BJ (cell line): ENCODE measurements around the gene PGLYRP4. TPM values are rescaled to one million over a fixed set of nuclear protein-coding genes. Genes with fewer than 3 reads are reported as not detected.

ENCODE experiments used
- CTCF ChIA-PET: fragments of 350-600 bp; formaldehyde crosslinking; extraction: SDS; loops from one replicate; lab custom pipeline; 2021; ENCODE audit warnings: antibody characterized with exemption, inconsistent platforms; lab: Yijun Ruan, JAX
- POLR2A ChIA-PET: fragments of 300-600 bp; sonication (Branson Sonifier 250); formaldehyde crosslinking; extraction: SDS; loops from one replicate; lab custom pipeline; 2021; ENCODE audit warnings: antibody characterized with exemption; lab: Charles Lee
- DNase-seq: peaks from one replicate; pipeline ENCODE4 v3.0.0-alpha.2; 2011; ENCODE audit warnings: low read depth
- H3K27me3 ChIP-seq: 2 replicates; pipeline ENCODE4 v1.6.0; 2011; ENCODE audit warnings: low read length; ENCODE audit not compliant: control insufficient read depth, insufficient read depth
- H3K36me3 ChIP-seq: 2 replicates; pipeline ENCODE4 v1.5.1; 2011; ENCODE audit warnings: low read length; ENCODE audit not compliant: control insufficient read depth, insufficient read depth
- H3K4me3 ChIP-seq: 2 replicates; pipeline ENCODE4 v1.5.1; 2011; ENCODE audit warnings: low read depth, mild to moderate bottlenecking, control low read depth, low read length
- polyA plus RNA-seq: library from polyadenylated mRNA; depleted of rRNA; stranded (reverse); fragments of >200 nt; gene quantifications from 2 replicates; pipeline ENCODE4 v1.2.3, GENCODE V29; 2011
- TF ChIP-seq, protein P1 (sequence below): IDR thresholded peaks from 2 replicates; pipeline ENCODE4 v1.5.1; 2011; ENCODE audit warnings: low read depth, mild to moderate bottlenecking, control low read depth, inconsistent platforms, low read length, moderate library complexity; ENCODE audit not compliant: insufficient read depth

PGLYRP4 gene
- polyA plus RNA-seq, 1 experiment, result not detected

DNA sequence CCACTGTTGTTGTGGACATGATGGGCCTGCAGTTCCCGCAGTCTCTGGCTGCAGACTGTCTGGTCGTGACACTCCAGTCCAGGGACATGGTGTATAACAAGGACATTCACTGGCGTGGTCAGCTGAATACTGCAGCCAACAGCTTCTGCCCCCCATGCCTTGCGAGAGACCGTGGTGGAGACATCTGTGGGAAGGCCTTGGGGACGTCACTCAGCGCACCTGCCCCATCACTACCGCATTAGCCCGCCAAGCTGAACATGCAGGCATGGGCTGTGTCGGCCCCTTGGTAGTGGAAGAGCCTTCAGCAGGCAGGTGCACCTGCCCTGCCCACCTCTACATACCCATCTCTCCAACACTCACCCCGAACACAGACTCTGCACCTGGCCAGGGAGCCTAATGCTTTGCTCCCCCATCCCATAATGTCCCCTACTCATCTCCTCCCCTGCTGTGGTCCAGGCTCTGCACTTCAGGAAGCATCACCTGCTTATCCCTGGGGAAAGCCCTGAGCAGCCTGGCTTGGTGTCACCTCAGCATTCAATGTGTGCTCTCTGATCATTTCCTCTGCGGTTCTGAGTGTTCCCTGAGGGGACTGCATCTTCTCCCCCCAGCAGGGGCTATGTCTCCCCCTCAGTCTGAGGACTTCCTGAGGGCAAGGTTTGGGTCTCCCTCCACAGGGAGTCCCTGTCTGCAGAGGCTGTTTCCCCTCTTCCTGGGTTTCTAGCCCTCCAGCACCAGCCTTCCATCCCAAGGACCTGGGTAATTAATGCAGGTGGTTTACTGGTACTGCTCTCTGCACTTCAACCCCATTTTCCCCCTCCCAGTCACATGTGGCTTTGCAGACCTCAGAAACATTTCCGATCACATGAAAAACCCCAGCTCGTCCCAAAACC, 3.2 kb downstream of the PGLYRP4 start:
- POLR2A ChIA-PET, result no interaction called here
- CTCF ChIA-PET, result interaction anchor here (0.7 to 1.3 kb wide), 3 partner anchors 10 to 149 kb away, joined by 3 to 11 read pairs (median 3); no protein-coding TSS in a partner anchor

DNA sequence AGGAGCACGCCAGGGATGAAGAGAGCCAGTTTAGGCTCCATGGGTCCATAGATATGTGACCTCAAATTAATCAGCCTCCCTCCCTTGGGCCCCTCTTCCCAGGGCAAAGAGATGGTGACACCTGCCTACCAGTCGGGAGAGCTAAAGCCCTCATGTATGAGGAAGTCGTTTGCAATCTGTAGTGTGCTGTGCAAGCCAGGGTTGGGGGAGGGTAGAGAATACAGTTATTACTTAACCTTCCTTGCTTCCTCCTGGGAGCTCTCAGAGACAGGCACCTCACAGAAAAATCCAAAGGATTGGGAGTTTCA, 4.0 kb downstream of the PGLYRP4 start:
- POLR2A ChIA-PET, result no interaction called here

More for the DNA sequence above, 3.2 kb downstream of the PGLYRP4 start:
- TF ChIP-seq, protein P1, sequence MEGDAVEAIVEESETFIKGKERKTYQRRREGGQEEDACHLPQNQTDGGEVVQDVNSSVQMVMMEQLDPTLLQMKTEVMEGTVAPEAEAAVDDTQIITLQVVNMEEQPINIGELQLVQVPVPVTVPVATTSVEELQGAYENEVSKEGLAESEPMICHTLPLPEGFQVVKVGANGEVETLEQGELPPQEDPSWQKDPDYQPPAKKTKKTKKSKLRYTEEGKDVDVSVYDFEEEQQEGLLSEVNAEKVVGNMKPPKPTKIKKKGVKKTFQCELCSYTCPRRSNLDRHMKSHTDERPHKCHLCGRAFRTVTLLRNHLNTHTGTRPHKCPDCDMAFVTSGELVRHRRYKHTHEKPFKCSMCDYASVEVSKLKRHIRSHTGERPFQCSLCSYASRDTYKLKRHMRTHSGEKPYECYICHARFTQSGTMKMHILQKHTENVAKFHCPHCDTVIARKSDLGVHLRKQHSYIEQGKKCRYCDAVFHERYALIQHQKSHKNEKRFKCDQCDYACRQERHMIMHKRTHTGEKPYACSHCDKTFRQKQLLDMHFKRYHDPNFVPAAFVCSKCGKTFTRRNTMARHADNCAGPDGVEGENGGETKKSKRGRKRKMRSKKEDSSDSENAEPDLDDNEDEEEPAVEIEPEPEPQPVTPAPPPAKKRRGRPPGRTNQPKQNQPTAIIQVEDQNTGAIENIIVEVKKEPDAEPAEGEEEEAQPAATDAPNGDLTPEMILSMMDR, result no peak
- no peak for DNase-seq
- Histone ChIP-seq H3K27me3 (peaks cover 3% of the 10 kb centered on the region; the same call in 1 of the 2 replicates), H3K36me3 (no peaks in the 10 kb centered on the region), H3K4me3 (no peak overlapping the region)

DNA sequence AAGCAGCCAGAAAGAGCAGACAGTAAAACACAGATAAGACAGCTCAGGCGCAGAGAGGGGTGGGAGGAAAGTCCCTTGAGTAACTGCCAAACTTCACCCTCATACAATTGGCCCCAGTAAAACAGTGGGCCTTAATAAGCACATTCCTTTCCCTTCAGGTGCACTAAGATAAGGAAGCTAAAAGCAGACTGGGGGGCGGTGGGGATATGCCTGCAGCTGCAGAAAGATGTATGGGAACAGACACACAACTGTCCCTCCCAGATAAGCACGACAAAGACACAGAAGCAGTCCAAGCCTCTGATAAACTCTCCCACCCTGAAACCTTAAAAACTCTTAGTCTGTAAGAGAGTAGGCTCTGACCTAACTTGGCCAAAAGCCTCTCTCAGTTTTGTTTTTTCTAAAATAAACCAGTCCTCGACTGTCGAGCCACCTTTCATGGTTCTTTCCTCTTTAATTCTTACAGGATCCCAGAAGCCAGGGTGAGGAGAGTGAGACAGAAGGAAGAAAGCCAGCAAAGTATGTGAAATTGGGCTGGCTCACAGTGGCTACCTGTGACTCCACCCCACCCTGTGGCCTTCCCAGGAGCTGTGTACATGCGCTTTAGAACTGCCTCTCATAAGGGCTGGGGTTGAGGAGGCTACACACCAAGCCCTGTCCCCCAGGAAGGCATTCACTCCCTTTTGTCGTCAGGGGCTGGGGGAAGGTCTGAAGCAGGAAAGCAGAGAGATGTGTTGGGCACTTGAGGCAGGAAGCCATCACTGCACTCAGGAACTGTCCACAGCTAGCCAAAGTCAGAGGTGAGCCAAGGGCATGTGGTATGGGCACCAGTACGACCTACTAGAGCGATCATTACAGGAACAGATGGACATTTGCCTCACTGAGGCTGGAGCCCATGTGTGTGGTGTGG, 4.6 kb downstream of the PGLYRP4 start:
- TF ChIP-seq, protein P1, result no peak
- peaks cover 3% of the 10 kb centered on the region; the same call in 1 of the 2 replicates for H3K27me3 ChIP-seq
- no peak overlapping the region for H3K4me3 ChIP-seq
- no peaks in the 10 kb centered on the region for H3K36me3 ChIP-seq
- no peak for DNase-seq
- CTCF ChIA-PET, result interaction anchor here (1.2 to 2.8 kb wide), 3 partner anchors 9 to 150 kb away, joined by 4 to 15 read pairs (median 11); no protein-coding TSS in a partner anchor
- POLR2A ChIA-PET, result no interaction called here

More for the DNA sequence above, 4.0 kb downstream of the PGLYRP4 start:
- CTCF ChIA-PET, result interaction anchor here (1.3 kb wide), 1 partner anchor 150 kb away, joined by 11 read pairs; no protein-coding TSS in a partner anchor
- peaks cover 3% of the 10 kb centered on the region; the same call in 1 of the 2 replicates for H3K27me3 ChIP-seq
- H3K36me3 ChIP-seq, result no peaks in the 10 kb centered on the region
- DNase-seq, result no peak
- no peak overlapping the region for H3K4me3 ChIP-seq
- TF ChIP-seq, protein P1, result no peak

DNA sequence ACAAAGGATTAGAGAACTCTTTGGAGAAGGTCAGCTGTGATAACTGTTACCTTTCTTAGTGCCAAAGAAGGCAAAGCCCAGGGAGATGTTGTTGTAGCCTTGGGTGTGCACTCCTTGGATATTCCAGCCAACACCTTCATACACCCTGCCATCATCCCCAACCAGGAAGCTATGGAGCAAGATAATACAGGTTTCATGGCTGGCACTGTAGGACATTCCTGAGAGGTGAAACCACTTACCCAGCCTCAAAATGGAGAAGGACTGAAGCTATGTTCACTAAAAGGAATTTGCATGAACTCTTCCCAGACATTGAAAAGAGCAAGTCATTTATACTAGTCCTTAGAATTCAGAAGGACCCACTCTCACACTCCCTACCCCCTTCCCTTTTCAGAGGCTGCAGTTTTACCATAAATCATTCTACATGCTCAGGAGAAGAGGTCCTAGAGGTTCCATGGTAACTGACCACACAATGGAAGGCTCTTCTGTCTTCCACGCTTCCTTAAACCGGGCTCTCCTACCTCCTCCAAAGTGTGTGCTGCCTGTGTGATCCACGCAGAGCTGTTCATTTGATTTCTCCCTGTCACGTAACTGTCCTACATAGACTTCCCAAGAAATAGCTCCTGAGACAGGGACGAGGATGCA, 5.5 kb downstream of the PGLYRP4 start:
- Histone ChIP-seq H3K36me3 (no peaks in the 10 kb centered on the region), H3K4me3 (no peak overlapping the region), H3K27me3 (0 out of 2 replicates have a peak, but pooled peaks cover 2% of the 10 kb centered on the region)
- ChIA-PET CTCF (interaction anchor here (1.2 to 2.8 kb wide), 3 partner anchors 10 to 151 kb away, joined by 3 to 15 read pairs (median 4); no protein-coding TSS in a partner anchor), POLR2A (no interaction called here)
- TF ChIP-seq, protein P1, result no peak
- DNase-seq, result no peak
